PC-9 (cell line): ENCODE measurements around the gene NRROS.
"Not testable (repeated sequence)": the region's sequence is repeated elsewhere in the genome, so short reads cannot be mapped to it uniquely, and the experiment has no call there.

Experiments
- CTCF ChIP-seq: fragments of 200-600 bp; sonication (generic); conservative IDR thresholded peaks from 2 replicates; pipeline ENCODE4 v1.6.1; 2017; ENCODE audit warnings: mixed run types, antibody characterized with exemption, mild to moderate bottlenecking, moderate library complexity
- EZH2 ChIP-seq: fragments of 200-600 bp; sonication (generic); IDR thresholded peaks from 2 replicates; pipeline ENCODE4 v1.8.0; 2017; ENCODE audit warnings: antibody characterized with exemption, low read depth

- TF ChIP-seq CTCF, EZH2: not testable (repeated sequence)
Observed at GRCh38 chr3:196637941-196638340, 1.6 kb upstream of the NRROS start.
